ENCODE data around the gene TBCC.

The TBCC gene

GRCh38 chr6:42769836-42770235 lies 23.9 kb upstream of the TBCC start:
- ATAC-seq (ENCODE audit: insufficient read depth, low read depth) = no peak
- Histone ChIP-seq H3K4me3 (ENCODE audit: low read depth in 1 of 2, low read length in 2 of 2) (no peak overlapping the region), H3K9ac (ENCODE audit: low read depth, low read length) (no peak overlapping the region), H3K9me3 (ENCODE audit: insufficient read depth, low read length, severe bottlenecking) (no peaks in the 10 kb centered on the region), H3K79me2 (ENCODE audit: insufficient read depth, low read length) (no peaks in the 10 kb centered on the region), H3K4me1 (ENCODE audit: insufficient read depth, low read length) (peaks cover 23% of the 10 kb centered on the region), H4K20me1 (ENCODE audit: insufficient read depth, low read length) (peaks cover 8% of the 10 kb centered on the region; the same call in 1 of the 2 replicates), H3K27ac (ENCODE audit: low read length) (no peak overlapping the region), H2AFZ (ENCODE audit: low read depth, low read length) (no peak overlapping the region), H3K4me2 (ENCODE audit: insufficient read depth, low read length) (no peak overlapping the region), H3K27me3 (ENCODE audit: insufficient read depth, low read length, poor library complexity) (no peaks in the 10 kb centered on the region), H3K36me3 (ENCODE audit: insufficient read depth, low read length) (no peaks in the 10 kb centered on the region)
- DNase-seq = no peak
- no peak for TF ChIP-seq CTCF (IDR thresholded peaks at IDR 0.05; ENCODE audit: borderline replicate concordance, extremely low read depth, low read length, poor library complexity, severe bottlenecking)
- TF ChIP-seq EZH2 (IDR thresholded peaks at IDR 0.05; ENCODE audit: borderline replicate concordance, low read depth, low read length, severe bottlenecking) = no peak

- H3K79me2 ChIP-seq (ENCODE audit: insufficient read depth, low read length) = no peaks in the 10 kb centered on the region
- no peak overlapping the region for H3K4me2 ChIP-seq (ENCODE audit: insufficient read depth, low read length)
- H3K9me3 ChIP-seq (ENCODE audit: insufficient read depth, low read length, severe bottlenecking) = no peaks in the 10 kb centered on the region
- no peak overlapping the region for H3K27ac ChIP-seq (ENCODE audit: low read length)
- H3K9ac ChIP-seq (ENCODE audit: low read depth, low read length) = no peak overlapping the region
- no peak overlapping the region for H3K4me3 ChIP-seq (ENCODE audit: low read depth in 1 of 2, low read length in 2 of 2)
- H3K4me1 ChIP-seq (ENCODE audit: insufficient read depth, low read length) = peaks cover 23% of the 10 kb centered on the region
- DNase-seq (no peak), ATAC-seq (ENCODE audit: insufficient read depth, low read depth) (no peak)
- H3K36me3 ChIP-seq (ENCODE audit: insufficient read depth, low read length) = no peaks in the 10 kb centered on the region
- no peaks in the 10 kb centered on the region for H3K27me3 ChIP-seq (ENCODE audit: insufficient read depth, low read length, poor library complexity)
- H2AFZ ChIP-seq (ENCODE audit: low read depth, low read length) = no peak overlapping the region
- TF ChIP-seq CTCF (IDR thresholded peaks at IDR 0.05; ENCODE audit: borderline replicate concordance, extremely low read depth, low read length, poor library complexity, severe bottlenecking) (no peak), EZH2 (IDR thresholded peaks at IDR 0.05; ENCODE audit: borderline replicate concordance, low read depth, low read length, severe bottlenecking) (no peak)
- peaks cover 8% of the 10 kb centered on the region; the same call in 1 of the 2 replicates for H4K20me1 ChIP-seq (ENCODE audit: insufficient read depth, low read length)
Observed at GRCh38 chr6:42769051-42769450, 23.1 kb upstream of the TBCC start.

GRCh38 chr6:42766163-42766670 lies 20.3 kb upstream of the TBCC start:
- H3K27ac ChIP-seq (ENCODE audit: low read length) = no peak overlapping the region
- no peak overlapping the region for H2AFZ ChIP-seq (ENCODE audit: low read depth, low read length)
- H3K9me3 ChIP-seq (ENCODE audit: insufficient read depth, low read length, severe bottlenecking) = no peaks in the 10 kb centered on the region
- no peak overlapping the region for H3K4me2 ChIP-seq (ENCODE audit: insufficient read depth, low read length)
- H3K79me2 ChIP-seq (ENCODE audit: insufficient read depth, low read length) = no peaks in the 10 kb centered on the region
- H3K27me3 ChIP-seq (ENCODE audit: insufficient read depth, low read length, poor library complexity) = no peaks in the 10 kb centered on the region
- no peaks in the 10 kb centered on the region; the same call in 1 of the 2 replicates for H4K20me1 ChIP-seq (ENCODE audit: insufficient read depth, low read length)
- ATAC-seq (ENCODE audit: insufficient read depth, low read depth) (no peak), DNase-seq (no peak)
- no peak overlapping the region for H3K9ac ChIP-seq (ENCODE audit: low read depth, low read length)
- TF ChIP-seq CTCF (IDR thresholded peaks at IDR 0.05; ENCODE audit: borderline replicate concordance, extremely low read depth, low read length, poor library complexity, severe bottlenecking) (no peak), EZH2 (IDR thresholded peaks at IDR 0.05; ENCODE audit: borderline replicate concordance, low read depth, low read length, severe bottlenecking) (no peak)
- no peaks in the 10 kb centered on the region for H3K36me3 ChIP-seq (ENCODE audit: insufficient read depth, low read length)
- no peak overlapping the region for H3K4me3 ChIP-seq (ENCODE audit: low read depth in 1 of 2, low read length in 2 of 2)
- H3K4me1 ChIP-seq (ENCODE audit: insufficient read depth, low read length) = peaks cover 8% of the 10 kb centered on the region

All from DND-41 (cell line).